ENCODE measurements around the gene CX3CR1.

GRCh38 chr3:39255503-39256325 is 24.1 kb downstream of the CX3CR1 start:
- no peak for TF ChIP-seq CTCF (IDR thresholded peaks at IDR 0.05; ENCODE audit: low read depth, low read length)
- no peak for TF ChIP-seq EZH2phosphoT487 (IDR thresholded peaks at IDR 0.05; ENCODE audit: low read depth)
